ENCODE results near the gene ARFGAP2.

GRCh38 chr11:47161890-47162289 lies 14.8 kb downstream of the ARFGAP2 start:
- TF ChIP-seq CTCF (conservative IDR thresholded peaks at IDR 0.05; ENCODE audit: low read depth, low read length) (no peak), EZH2 (IDR thresholded peaks at IDR 0.05; ENCODE audit: low read length, unreplicated experiment) (no peak)
